GM21390 (cell line): ENCODE measurements around the gene WFS1.

Experiments used
- ATAC-seq: cut with Tn5 transposase; IDR thresholded peaks from one replicate; pipeline ENCODE4 v1.9.1; 2021; ENCODE audit not compliant: unreplicated experiment

Gene WFS1

DNA sequence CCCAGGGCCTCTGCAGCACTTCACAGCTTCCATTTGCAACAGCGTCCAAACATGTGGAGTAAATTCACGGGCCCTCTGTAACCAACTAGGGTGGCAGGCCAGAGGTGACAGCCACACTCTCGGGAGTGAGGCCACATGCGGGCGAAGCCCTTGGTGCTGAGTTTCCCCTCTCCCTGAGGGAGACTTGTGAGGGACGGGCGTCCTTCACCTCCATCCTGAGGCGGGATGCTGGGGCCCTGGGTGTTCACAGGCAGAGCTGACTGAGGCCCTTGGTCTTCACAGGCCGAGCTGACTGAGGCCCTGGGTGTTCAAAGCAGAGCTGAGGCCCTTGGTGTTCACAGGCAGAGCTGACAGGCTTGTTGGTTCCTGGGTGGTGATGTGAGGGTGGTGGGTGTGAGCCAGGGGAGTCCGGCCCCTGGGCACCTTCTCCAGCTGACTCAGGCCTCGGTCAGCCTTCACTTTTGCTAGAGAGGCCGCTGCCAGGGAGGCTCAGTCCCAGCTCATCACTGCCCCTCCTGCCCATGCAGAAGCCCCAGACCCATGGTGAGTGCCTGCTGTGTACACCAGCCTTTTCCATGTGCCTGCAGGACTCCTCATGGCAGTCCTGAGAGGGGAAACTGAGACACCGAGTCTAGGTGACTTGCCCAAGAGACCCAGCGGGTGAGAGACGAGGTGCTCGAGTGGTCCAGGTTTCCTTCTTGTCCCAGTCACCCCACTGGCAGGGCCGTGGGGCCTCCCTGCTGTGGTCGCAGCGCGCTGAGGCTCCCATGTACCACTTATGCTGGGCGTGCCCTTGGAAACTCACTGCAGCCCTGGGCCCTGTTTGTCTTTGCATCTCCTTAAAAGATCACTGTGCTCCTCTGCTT lies 8.5 kb downstream of the WFS1 start:
- ATAC-seq: no peak

GRCh38 chr4:6278801-6279197 lies 9.1 kb downstream of the WFS1 start:
- ATAC-seq: peak; percentile 97

DNA sequence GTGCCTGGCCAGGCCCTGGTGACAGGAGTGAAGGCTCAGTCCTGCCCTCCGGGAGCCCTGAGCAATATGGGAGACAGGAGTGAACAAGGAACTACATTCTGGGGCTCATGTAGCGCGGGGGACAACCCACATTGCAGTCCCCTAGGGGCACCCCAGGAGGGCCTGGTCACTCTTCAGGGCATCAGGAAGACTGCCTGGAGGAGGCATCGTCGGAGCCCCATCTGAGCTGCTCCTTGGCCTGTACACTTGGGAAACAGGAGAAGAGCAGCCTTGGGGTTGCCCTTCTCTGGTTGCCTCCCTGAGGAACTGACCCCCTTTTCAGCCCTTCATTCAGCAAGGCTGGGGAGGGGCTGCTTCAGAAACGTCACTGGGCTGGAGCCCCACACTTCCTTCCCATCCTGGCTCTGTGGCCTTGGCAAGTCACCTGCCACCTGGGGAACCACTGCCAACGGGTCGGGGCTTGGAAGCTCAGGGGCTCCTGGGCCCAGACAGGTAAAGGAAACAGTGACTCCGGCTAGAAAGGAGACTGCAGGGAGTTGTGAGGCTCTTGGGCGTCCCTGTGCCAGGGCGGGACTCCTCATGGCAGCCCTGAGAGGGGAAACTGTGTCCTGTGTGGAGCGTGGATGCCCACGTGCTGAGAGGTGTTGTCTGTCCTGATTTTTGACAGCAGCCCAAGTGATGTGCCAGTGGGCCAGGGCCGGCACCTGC lies 10.1 kb downstream of the WFS1 start:
- ATAC-seq: no peak

DNA sequence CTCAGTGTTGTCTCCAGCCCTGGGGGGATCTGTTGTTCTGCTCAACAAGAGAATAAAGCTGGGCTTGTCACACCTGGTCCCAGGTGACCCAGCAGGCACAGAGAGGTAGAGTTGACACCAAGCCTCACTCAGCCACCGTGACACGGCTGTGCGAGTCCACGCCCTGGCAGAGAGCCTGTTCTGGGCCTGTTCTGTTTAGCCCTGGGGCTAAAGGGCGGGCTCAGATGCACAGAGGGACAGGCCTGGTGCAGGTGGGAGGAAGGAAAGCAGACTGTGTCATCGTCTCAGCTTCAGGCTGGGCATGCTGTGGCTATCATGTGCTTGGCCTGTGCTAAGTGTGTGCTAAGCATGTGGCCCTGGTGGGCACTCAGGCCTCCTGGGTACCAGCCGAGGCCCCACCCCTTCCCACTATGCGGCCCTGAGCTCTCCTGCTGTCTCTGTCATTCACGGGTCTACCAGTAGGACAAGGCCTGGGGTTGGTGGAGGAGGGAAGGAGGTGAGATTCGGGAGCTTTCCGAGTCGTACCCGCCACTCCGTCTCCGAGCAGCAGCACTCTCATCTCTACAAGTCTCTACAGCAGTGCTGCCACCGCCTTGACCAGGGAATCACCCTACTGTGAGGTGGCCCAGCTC lies 10.8 kb downstream of the WFS1 start:
- no peak for ATAC-seq

- ATAC-seq: no peak
Observed at GRCh38 chr4:6281436-6282313, 12.0 kb downstream of the WFS1 start.

DNA sequence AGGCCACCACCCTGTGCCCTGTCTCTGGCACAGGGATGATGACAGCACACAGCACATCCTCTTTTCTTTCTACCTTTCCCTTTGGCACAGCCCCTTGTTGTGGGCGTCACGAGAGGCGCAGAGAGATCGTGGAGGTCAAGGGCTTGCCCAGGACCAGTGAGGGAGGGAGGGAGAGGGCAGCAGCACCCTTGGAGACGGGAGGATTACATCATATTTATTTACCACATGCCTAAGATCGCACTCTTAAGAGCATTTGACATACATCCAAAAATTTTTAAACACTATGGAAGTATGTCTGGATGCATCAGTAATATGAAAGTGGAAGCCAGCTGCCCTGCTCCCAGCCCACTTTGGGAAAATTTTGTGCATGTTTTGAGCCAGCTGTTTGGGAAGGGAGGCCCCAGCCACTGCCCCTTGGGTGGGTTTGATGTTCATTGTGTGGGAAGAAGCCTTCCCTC lies 12.7 kb downstream of the WFS1 start:
- ATAC-seq: no peak

DNA sequence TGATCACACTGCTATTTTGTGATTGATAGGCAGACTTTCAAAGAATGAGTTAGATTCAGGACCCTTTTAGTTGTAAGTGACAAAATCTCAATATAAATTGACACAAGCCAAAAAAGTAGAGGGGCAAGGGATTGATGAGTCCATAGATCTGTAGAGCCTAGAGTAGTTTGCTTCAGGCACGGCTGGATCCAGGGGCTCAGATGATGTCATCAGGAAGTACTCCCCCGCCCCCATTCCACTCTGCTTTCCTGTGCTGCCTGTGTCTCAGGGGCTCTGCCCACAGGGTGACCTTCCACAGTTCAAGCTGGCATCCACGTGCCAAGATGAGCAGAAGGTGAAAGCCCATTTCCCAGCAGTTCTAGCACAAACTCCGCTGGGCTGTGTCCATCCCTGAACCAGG lies 13.6 kb downstream of the WFS1 start:
- no peak for ATAC-seq

GRCh38 chr4:6287017-6287788 lies 17.6 kb downstream of the WFS1 start:
- ATAC-seq: no peak

- ATAC-seq: no peak
Observed at GRCh38 chr4:6288342-6288741, 18.7 kb downstream of the WFS1 start.

- no peak for ATAC-seq
Observed at GRCh38 chr4:6288871-6289270, 19.2 kb downstream of the WFS1 start.

GRCh38 chr4:6290256-6290655 lies 20.6 kb downstream of the WFS1 start:
- no peak for ATAC-seq

DNA sequence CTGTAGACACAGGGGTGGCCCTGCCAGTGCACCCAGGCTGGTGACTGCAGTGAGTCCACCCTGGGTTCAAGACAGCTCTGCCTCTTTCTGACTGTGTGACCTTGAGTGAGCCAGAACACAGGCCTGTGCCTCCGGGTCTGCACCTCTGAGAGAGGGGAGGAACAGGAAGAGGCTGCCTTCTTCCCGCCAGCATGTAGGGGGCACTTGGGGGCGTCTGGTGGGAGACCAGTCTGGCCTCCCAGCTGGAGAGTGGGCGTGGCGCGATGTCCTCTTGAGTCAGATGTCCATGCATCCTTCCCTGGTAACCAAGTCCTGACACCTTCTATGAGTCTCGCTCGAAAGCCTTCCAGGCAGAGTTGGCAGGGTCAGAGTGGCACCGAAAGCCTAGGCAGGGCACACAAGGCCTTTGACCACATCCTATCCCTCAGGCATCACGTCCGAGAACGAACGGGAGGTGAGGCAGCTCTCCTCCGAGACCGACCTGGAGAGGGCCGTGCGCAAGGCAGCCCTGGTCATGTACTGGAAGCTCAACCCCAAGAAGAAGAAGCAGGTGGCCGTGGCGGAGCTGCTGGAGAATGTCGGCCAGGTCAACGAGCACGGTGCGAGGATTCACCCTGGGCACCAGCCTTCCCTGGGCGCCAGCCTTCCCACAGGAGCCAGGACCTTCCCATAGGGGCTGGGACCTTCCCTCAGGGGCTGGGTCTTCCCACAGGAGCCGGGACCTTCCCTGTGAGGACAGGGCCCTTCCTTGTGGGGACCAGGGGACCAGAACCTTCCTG lies 21.3 kb downstream of the WFS1 start:
- ATAC-seq: no peak

DNA sequence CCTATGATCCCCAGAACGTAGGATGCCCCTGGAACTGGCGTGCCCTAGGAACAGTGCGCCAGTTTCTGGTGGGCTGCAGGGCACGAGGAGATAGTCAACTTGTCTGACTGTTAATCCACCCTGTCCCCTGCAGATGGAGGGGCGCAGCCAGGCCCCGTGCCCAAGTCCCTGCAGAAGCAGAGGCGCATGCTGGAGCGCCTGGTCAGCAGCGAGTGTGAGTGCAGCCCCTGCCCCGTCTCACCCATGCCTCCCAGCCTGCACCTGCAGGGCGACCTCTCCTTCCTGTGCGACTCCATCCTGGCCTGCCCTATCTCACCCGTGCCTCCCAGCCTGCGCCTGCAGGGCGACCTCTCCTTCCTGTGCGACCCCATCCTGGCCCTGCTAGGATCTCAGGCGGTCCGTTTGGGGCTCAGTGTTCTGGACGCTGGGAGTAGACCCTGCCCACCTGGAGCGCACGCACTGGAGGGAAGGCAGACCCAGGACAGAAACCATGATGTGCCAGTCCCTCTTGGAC lies 22.2 kb downstream of the WFS1 start:
- no peak for ATAC-seq

DNA sequence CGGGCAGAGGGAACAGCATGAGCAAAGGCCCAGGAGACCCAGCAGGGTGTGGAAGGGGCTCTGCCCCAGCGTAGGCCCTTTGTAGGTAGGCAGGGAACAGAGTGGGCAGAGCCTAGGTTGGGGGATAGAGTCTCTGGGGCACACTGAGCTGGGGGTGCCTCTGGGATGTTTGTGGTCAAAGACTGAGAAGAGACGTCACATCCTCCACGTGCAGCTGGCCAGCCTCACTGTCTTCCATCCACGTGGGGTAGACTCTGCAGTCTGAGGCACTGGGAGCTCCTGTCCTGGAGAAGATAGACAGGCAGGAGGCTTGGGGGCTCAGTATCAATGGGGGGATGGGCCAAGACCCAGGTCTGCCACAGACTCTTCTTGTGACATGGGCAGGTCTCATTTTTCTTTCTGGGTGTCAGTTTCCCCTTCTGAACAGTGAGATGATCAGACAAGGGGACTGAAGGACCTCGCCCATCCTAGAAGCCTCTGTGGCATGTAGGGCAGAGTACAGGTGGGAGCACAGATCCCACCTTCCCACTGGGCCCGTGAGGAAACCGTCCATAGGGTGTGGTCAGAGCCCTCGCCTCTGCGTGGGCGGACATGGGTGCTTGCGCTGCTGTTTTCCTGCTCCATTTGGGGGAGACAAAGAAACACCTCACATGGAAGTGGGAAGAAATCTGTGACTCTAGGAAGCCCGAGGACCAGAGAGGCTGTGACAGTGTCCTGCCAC lies 22.9 kb downstream of the WFS1 start:
- ATAC-seq: no peak

- ATAC-seq: no peak
Observed at GRCh38 chr4:6293097-6293445, 23.4 kb downstream of the WFS1 start.

GRCh38 chr4:6293661-6294060 lies 24.0 kb downstream of the WFS1 start:
- no peak for ATAC-seq

- no peak for ATAC-seq
Observed at GRCh38 chr4:6294705-6295421, 25.2 kb downstream of the WFS1 start.

GRCh38 chr4:6295495-6295894 lies 25.8 kb downstream of the WFS1 start:
- no peak for ATAC-seq
